NCI-H146 treated with DMSO at 0.1 percent for 48 hours (cell line): ENCODE measurements around the gene COL6A2.
"Not testable (repeated sequence)": the region's sequence is repeated elsewhere in the genome, so short reads cannot be mapped to it uniquely, and the experiment has no call there.

Experiments
- DNase-seq: peaks from one replicate; lab custom pipeline; 2025; ENCODE audit not compliant: unreplicated experiment; lab: John Stamatoyannopoulos, UW

Gene COL6A2

GRCh38 chr21:46060596-46061061, 37.3 kb upstream of the COL6A2 start:
- DNase-seq, result no peak

- no peak for DNase-seq
These were observed 36.8 kb upstream of the COL6A2 start for GRCh38 chr21:46061063-46061462.

- no peak for DNase-seq
These were observed 36.4 kb upstream of the COL6A2 start for GRCh38 chr21:46061518-46061917.

GRCh38 chr21:46061950-46062349, 36.0 kb upstream of the COL6A2 start:
- no peak for DNase-seq

- no peak for DNase-seq
These were observed 35.3 kb upstream of the COL6A2 start for GRCh38 chr21:46062471-46063211.

GRCh38 chr21:46063227-46063626, 34.7 kb upstream of the COL6A2 start:
- DNase-seq, result no peak

GRCh38 chr21:46063734-46064680, 33.9 kb upstream of the COL6A2 start:
- DNase-seq, result no peak

GRCh38 chr21:46064870-46065214, 33.1 kb upstream of the COL6A2 start:
- DNase-seq, result no peak

- no peak for DNase-seq
These were observed 32.5 kb upstream of the COL6A2 start for GRCh38 chr21:46065215-46065913.

GRCh38 chr21:46065914-46066551, 31.9 kb upstream of the COL6A2 start:
- no peak for DNase-seq

- no peak for DNase-seq
These were observed 31.2 kb upstream of the COL6A2 start for GRCh38 chr21:46066591-46067331.

GRCh38 chr21:46067505-46068201, 30.3 kb upstream of the COL6A2 start:
- DNase-seq, result no peak

- DNase-seq, result no peak
These were observed 29.3 kb upstream of the COL6A2 start for GRCh38 chr21:46068516-46069079.

- no peak for DNase-seq
These were observed 28.7 kb upstream of the COL6A2 start for GRCh38 chr21:46069166-46069565.

- no peak for DNase-seq
These were observed 28.1 kb upstream of the COL6A2 start for GRCh38 chr21:46069719-46070279.

GRCh38 chr21:46071082-46071481, 26.8 kb upstream of the COL6A2 start:
- DNase-seq, result no peak

GRCh38 chr21:46076724-46077123, 21.2 kb upstream of the COL6A2 start:
- DNase-seq, result not testable (repeated sequence)

GRCh38 chr21:46077674-46078101, 20.2 kb upstream of the COL6A2 start:
- no peak for DNase-seq
